ENCODE results near the gene GPR37L1. TPM values are rescaled to one million over a fixed set of nuclear protein-coding genes. Genes with fewer than 3 reads are reported as not detected.

The GPR37L1 gene
- total RNA-seq, 2 experiments from 2014 or later: 0.03 TPM; not detected in 1

DNA sequence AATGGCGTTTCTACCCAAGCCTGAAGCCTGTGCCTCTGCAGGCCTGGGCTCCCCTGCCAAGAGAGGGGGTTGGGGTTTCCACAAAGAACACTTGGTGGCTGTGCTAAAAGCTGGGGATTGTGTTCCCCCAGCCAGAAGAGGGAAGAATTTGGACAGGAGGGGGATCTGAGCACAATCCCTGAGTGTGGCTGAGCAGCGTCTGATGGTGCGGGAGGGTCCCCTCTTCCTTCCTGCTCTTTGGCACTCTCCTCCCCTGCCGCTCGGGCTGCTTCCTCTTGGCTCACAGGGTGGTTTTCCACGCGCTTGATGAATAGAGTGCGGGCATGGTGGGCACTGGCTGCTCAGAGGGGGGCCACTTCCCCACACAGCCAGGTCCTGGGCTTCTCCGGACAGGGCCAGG lies 3.7 kb downstream of the GPR37L1 start:
- no peak overlapping the region for H3K4me2 ChIP-seq (ENCODE audit: low read length)
- H3K4me3 ChIP-seq (ENCODE audit: low read depth, low read length, poor library complexity, severe bottlenecking): no peak overlapping the region
- no peak for DNase-seq (ENCODE audit: low spot score)
- intact Hi-C loops (cut with micrococcal nuclease; ENCODE audit: unreplicated experiment): no loop called here
- no peaks in the 10 kb centered on the region for H3K36me3 ChIP-seq (ENCODE audit: insufficient read depth, low read length)
- POLR2A ChIA-PET: no interaction called here
- no peaks in the 10 kb centered on the region for H3K79me2 ChIP-seq (ENCODE audit: insufficient read depth, low read depth, low read length)
- TF ChIP-seq EZH2phosphoT487 (IDR thresholded peaks at IDR 0.05; ENCODE audit: borderline replicate concordance, low read depth, low read length): no peak
- TF ChIP-seq, protein P1, sequence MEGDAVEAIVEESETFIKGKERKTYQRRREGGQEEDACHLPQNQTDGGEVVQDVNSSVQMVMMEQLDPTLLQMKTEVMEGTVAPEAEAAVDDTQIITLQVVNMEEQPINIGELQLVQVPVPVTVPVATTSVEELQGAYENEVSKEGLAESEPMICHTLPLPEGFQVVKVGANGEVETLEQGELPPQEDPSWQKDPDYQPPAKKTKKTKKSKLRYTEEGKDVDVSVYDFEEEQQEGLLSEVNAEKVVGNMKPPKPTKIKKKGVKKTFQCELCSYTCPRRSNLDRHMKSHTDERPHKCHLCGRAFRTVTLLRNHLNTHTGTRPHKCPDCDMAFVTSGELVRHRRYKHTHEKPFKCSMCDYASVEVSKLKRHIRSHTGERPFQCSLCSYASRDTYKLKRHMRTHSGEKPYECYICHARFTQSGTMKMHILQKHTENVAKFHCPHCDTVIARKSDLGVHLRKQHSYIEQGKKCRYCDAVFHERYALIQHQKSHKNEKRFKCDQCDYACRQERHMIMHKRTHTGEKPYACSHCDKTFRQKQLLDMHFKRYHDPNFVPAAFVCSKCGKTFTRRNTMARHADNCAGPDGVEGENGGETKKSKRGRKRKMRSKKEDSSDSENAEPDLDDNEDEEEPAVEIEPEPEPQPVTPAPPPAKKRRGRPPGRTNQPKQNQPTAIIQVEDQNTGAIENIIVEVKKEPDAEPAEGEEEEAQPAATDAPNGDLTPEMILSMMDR (conservative IDR thresholded peaks at IDR 0.05; ENCODE audit: low read length): no peak
- CTCF ChIA-PET (ENCODE audit: unreplicated experiment): no interaction called here
- no peak overlapping the region for H3K27ac ChIP-seq (ENCODE audit: low read depth, low read length, poor library complexity, severe bottlenecking)
- H3K9me3 ChIP-seq (ENCODE audit: low read length): no peaks in the 10 kb centered on the region
- BruUV-seq (replicated peaks): no TSS peak
- no peaks in the 10 kb centered on the region for H3K9me2 ChIP-seq (ENCODE audit: insufficient read depth, low read length)
- no peaks in the 10 kb centered on the region; the same call in 1 of the 2 replicates for H4K20me1 ChIP-seq (ENCODE audit: insufficient read depth, low read length)
- H3K4me1 ChIP-seq (ENCODE audit: insufficient read depth, low read length, poor library complexity, severe bottlenecking): no peaks in the 10 kb centered on the region
- H2AFZ ChIP-seq (ENCODE audit: low read length): no peak overlapping the region

DNA sequence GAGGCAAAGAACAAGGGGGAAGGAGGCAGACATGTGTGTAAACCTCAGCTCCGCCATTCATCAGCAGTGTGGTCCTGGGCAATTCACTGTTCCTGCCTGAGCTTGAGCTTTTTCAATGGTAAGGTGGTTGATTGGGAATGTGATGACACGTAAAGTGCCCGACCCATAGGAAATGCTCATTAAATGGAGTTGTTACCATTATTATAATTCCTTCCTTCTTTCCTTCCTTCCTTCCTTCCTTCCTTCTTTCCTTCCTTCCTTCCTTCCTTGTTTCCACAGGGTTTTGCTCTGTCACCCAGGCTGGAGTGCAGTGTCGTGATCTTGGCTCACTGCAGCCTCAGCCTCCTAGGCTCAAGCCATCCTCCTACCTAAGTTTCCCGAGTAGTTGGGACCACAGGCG lies 4.3 kb downstream of the GPR37L1 start:
- CTCF ChIA-PET (ENCODE audit: unreplicated experiment): no interaction called here

More for the DNA sequence above, 4.3 kb downstream of the GPR37L1 start:
- DNase-seq (ENCODE audit: low spot score): no peak
- H3K4me1 ChIP-seq (ENCODE audit: insufficient read depth, low read length, poor library complexity, severe bottlenecking): no peaks in the 10 kb centered on the region
- no peaks in the 10 kb centered on the region for H3K9me3 ChIP-seq (ENCODE audit: low read length)
- POLR2A ChIA-PET: no interaction called here
- no peak overlapping the region for H3K4me3 ChIP-seq (ENCODE audit: low read depth, low read length, poor library complexity, severe bottlenecking)
- no peak overlapping the region for H3K27ac ChIP-seq (ENCODE audit: low read depth, low read length, poor library complexity, severe bottlenecking)
- peaks cover 3% of the 10 kb centered on the region; the same call in 1 of the 2 replicates for H3K36me3 ChIP-seq (ENCODE audit: insufficient read depth, low read length)
- no peaks in the 10 kb centered on the region; the same call in 1 of the 2 replicates for H4K20me1 ChIP-seq (ENCODE audit: insufficient read depth, low read length)
- H2AFZ ChIP-seq (ENCODE audit: low read length): no peak overlapping the region
- H3K9me2 ChIP-seq (ENCODE audit: insufficient read depth, low read length): no peaks in the 10 kb centered on the region
- BruUV-seq (replicated peaks): no TSS peak
- H3K79me2 ChIP-seq (ENCODE audit: insufficient read depth, low read depth, low read length): no peaks in the 10 kb centered on the region
- intact Hi-C loops (cut with micrococcal nuclease; ENCODE audit: unreplicated experiment): no loop called here
- TF ChIP-seq, protein P1 (conservative IDR thresholded peaks at IDR 0.05; ENCODE audit: low read length): no peak
- TF ChIP-seq EZH2phosphoT487 (IDR thresholded peaks at IDR 0.05; ENCODE audit: borderline replicate concordance, low read depth, low read length): no peak
- no peak overlapping the region for H3K4me2 ChIP-seq (ENCODE audit: low read length)

Data from OCI-LY7 (cell line).